ENCODE measurements around the gene PEPD.

Gene PEPD

GRCh38 chr19:33550768-33551167, 29.2 kb upstream of the PEPD start:
- Histone ChIP-seq H3K79me2 (ENCODE audit: low read length) (no peaks in the 10 kb centered on the region), H2AFZ (ENCODE audit: low read length) (no peak overlapping the region), H3K4me1 (ENCODE audit: low read length) (no peaks in the 10 kb centered on the region), H3K27ac (ENCODE audit: low read length) (no peak overlapping the region), H3K9me3 (replicated peaks; ENCODE audit: insufficient read depth, low read length) (no peaks in the 10 kb centered on the region), H3K4me3 (ENCODE audit: low read length) (no peak overlapping the region), H3F3A (ENCODE audit: insufficient read depth, low read length) (no peaks in the 10 kb centered on the region), H3K9ac (ENCODE audit: low read length) (no peak overlapping the region), H4K20me1 (ENCODE audit: insufficient read depth, low read length) (no peaks in the 10 kb centered on the region), H3K36me3 (replicated peaks; ENCODE audit: insufficient read depth, low read length) (no peaks in the 10 kb centered on the region), H3K27me3 (replicated peaks; ENCODE audit: insufficient read depth, low read length) (peaks cover 37% of the 10 kb centered on the region), H3K9me2 (replicated peaks; ENCODE audit: insufficient read depth, low read length) (no peaks in the 10 kb centered on the region), H3K4me2 (ENCODE audit: low read depth, low read length) (no peak overlapping the region)
- DNase-seq: no peak
- TF ChIP-seq CTCF (IDR thresholded peaks at IDR 0.05; ENCODE audit: low read length) (no peak), EZH2phosphoT487 (IDR thresholded peaks at IDR 0.05; ENCODE audit: low read length) (no peak), EZH2 (optimal IDR thresholded peaks at IDR 0.05; ENCODE audit: low read depth, low read length) (no peak)

GRCh38 chr19:33547676-33548075, 26.1 kb upstream of the PEPD start:
- H3K27ac ChIP-seq (ENCODE audit: low read length): no peak overlapping the region
- H3K9me3 ChIP-seq (replicated peaks; ENCODE audit: insufficient read depth, low read length): no peaks in the 10 kb centered on the region
- no peak overlapping the region for H3K4me2 ChIP-seq (ENCODE audit: low read depth, low read length)
- peaks cover 50% of the 10 kb centered on the region for H3K27me3 ChIP-seq (replicated peaks; ENCODE audit: insufficient read depth, low read length)
- no peaks in the 10 kb centered on the region for H3K4me1 ChIP-seq (ENCODE audit: low read length)
- no peak overlapping the region for H3K9ac ChIP-seq (ENCODE audit: low read length)
- TF ChIP-seq EZH2 (optimal IDR thresholded peaks at IDR 0.05; ENCODE audit: low read depth, low read length) (no peak), CTCF (IDR thresholded peaks at IDR 0.05; ENCODE audit: low read length) (no peak), EZH2phosphoT487 (IDR thresholded peaks at IDR 0.05; ENCODE audit: low read length) (no peak)
- H3K79me2 ChIP-seq (ENCODE audit: low read length): no peaks in the 10 kb centered on the region
- H3F3A ChIP-seq (ENCODE audit: insufficient read depth, low read length): no peaks in the 10 kb centered on the region
- no peaks in the 10 kb centered on the region for H4K20me1 ChIP-seq (ENCODE audit: insufficient read depth, low read length)
- H2AFZ ChIP-seq (ENCODE audit: low read length): no peak overlapping the region
- DNase-seq: no peak
- H3K4me3 ChIP-seq (ENCODE audit: low read length): no peak overlapping the region
- H3K36me3 ChIP-seq (replicated peaks; ENCODE audit: insufficient read depth, low read length): no peaks in the 10 kb centered on the region
- H3K9me2 ChIP-seq (replicated peaks; ENCODE audit: insufficient read depth, low read length): no peaks in the 10 kb centered on the region

GRCh38 chr19:33546656-33547055, 25.1 kb upstream of the PEPD start:
- Histone ChIP-seq H3K27me3 (replicated peaks; ENCODE audit: insufficient read depth, low read length) (peaks cover 57% of the 10 kb centered on the region), H3K4me2 (ENCODE audit: low read depth, low read length) (no peak overlapping the region), H3F3A (ENCODE audit: insufficient read depth, low read length) (no peaks in the 10 kb centered on the region), H4K20me1 (ENCODE audit: insufficient read depth, low read length) (no peaks in the 10 kb centered on the region), H3K27ac (ENCODE audit: low read length) (no peak overlapping the region), H3K9me3 (replicated peaks; ENCODE audit: insufficient read depth, low read length) (no peaks in the 10 kb centered on the region), H3K79me2 (ENCODE audit: low read length) (no peaks in the 10 kb centered on the region), H3K9ac (ENCODE audit: low read length) (no peak overlapping the region), H2AFZ (ENCODE audit: low read length) (no peak overlapping the region), H3K4me3 (ENCODE audit: low read length) (no peak overlapping the region), H3K4me1 (ENCODE audit: low read length) (no peaks in the 10 kb centered on the region), H3K9me2 (replicated peaks; ENCODE audit: insufficient read depth, low read length) (no peaks in the 10 kb centered on the region), H3K36me3 (replicated peaks; ENCODE audit: insufficient read depth, low read length) (no peaks in the 10 kb centered on the region)
- no peak for DNase-seq
- TF ChIP-seq EZH2 (optimal IDR thresholded peaks at IDR 0.05; ENCODE audit: low read depth, low read length) (no peak), CTCF (IDR thresholded peaks at IDR 0.05; ENCODE audit: low read length) (no peak), EZH2phosphoT487 (IDR thresholded peaks at IDR 0.05; ENCODE audit: low read length) (no peak)
